Activated naive CD4-positive, alpha-beta T cell treated with anti-CD3 and anti-CD28 coated beads, Interleukin-2, amount 10 ng/mL, durations not matched to agents 7 days and 5 days (primary cell): ENCODE data around the gene SYPL1.

Experiments
- CTCF ChIA-PET: fragments of 350-600 bp; sonication (Branson Sonifier 250); formaldehyde crosslinking; loops from one replicate; lab custom pipeline; 2021; ENCODE audit warnings: antibody characterized with exemption; lab: Charles Lee
- DNase-seq: peaks from one replicate; pipeline ENCODE4 v3.0.0-alpha.2; 2020
- H3K27ac Mint-ChIP-seq: one replicate; pipeline ENCODE4 v1.8.0; 2021; ENCODE audit warnings: mild to moderate bottlenecking, moderate library complexity, mixed read lengths
- H3K27me3 Mint-ChIP-seq: one replicate; pipeline ENCODE4 v1.8.0; 2021; ENCODE audit warnings: mild to moderate bottlenecking, mixed read lengths
- H3K36me3 Mint-ChIP-seq: one replicate; pipeline ENCODE4 v1.8.0; 2021; ENCODE audit warnings: mixed read lengths
- H3K4me1 Mint-ChIP-seq: one replicate; pipeline ENCODE4 v1.8.0; 2021; ENCODE audit warnings: mixed read lengths
- H3K4me3 Mint-ChIP-seq: one replicate; pipeline ENCODE4 v1.8.0; 2021; ENCODE audit warnings: mild to moderate bottlenecking, moderate library complexity, mixed read lengths
- H3K9me3 Mint-ChIP-seq: one replicate; pipeline ENCODE4 v1.8.0; 2021; ENCODE audit warnings: mixed read lengths

Gene SYPL1

GRCh38 chr7:106053109-106053508, 59.0 kb downstream of the SYPL1 start:
- Mint-ChIP-seq H3K36me3 (no peaks in the 10 kb centered on the region), H3K4me3 (no peak overlapping the region), H3K9me3 (no peaks in the 10 kb centered on the region), H3K27me3 (peaks cover 53% of the 10 kb centered on the region), H3K4me1 (peaks cover 14% of the 10 kb centered on the region), H3K27ac (no peak overlapping the region)
- CTCF ChIA-PET = interaction anchor here (3.5 kb wide), 1 partner anchor 101 kb away, joined by 18 read pairs; no protein-coding TSS in a partner anchor
- DNase-seq = peak; percentile 19

GRCh38 chr7:106052681-106053080, 59.4 kb downstream of the SYPL1 start:
- Mint-ChIP-seq H3K9me3 (no peaks in the 10 kb centered on the region), H3K36me3 (no peaks in the 10 kb centered on the region), H3K27ac (no peak overlapping the region), H3K27me3 (peaks cover 55% of the 10 kb centered on the region), H3K4me1 (peaks cover 10% of the 10 kb centered on the region), H3K4me3 (no peak overlapping the region)
- no peak for DNase-seq
- CTCF ChIA-PET = interaction anchor here (1.8 to 3.5 kb wide), 2 partner anchors 102 to 104 kb away, joined by 4 to 18 read pairs; no protein-coding TSS in a partner anchor

GRCh38 chr7:106050746-106051117, 61.4 kb downstream of the SYPL1 start:
- no peaks in the 10 kb centered on the region for H3K4me1 Mint-ChIP-seq
- no peaks in the 10 kb centered on the region for H3K36me3 Mint-ChIP-seq
- no peak overlapping the region for H3K4me3 Mint-ChIP-seq
- DNase-seq = no peak
- H3K27ac Mint-ChIP-seq = no peak overlapping the region
- CTCF ChIA-PET = interaction anchor here (0.8 to 3.5 kb wide), 7 partner anchors 101 to 298 kb away, joined by 3 to 18 read pairs (median 5); no protein-coding TSS in a partner anchor
- H3K9me3 Mint-ChIP-seq = no peaks in the 10 kb centered on the region
- peaks cover 69% of the 10 kb centered on the region for H3K27me3 Mint-ChIP-seq

GRCh38 chr7:106050002-106050745, 61.9 kb downstream of the SYPL1 start:
- H3K27me3 Mint-ChIP-seq = peaks cover 68% of the 10 kb centered on the region
- no peaks in the 10 kb centered on the region for H3K4me1 Mint-ChIP-seq
- CTCF ChIA-PET = interaction anchor here (1.0 to 3.5 kb wide), 5 partner anchors 104 to 298 kb away, joined by 3 to 18 read pairs (median 7); no protein-coding TSS in a partner anchor

GRCh38 chr7:106049139-106049752, 62.9 kb downstream of the SYPL1 start:
- Mint-ChIP-seq H3K4me1 (no peaks in the 10 kb centered on the region), H3K9me3 (no peaks in the 10 kb centered on the region)
- CTCF ChIA-PET = interaction anchor here (1.2 to 3.5 kb wide), 5 partner anchors 105 to 289 kb away, joined by 4 to 18 read pairs (median 7); no protein-coding TSS in a partner anchor

More at GRCh38 chr7:106050002-106050745, 61.9 kb downstream of the SYPL1 start:
- no peaks in the 10 kb centered on the region for H3K36me3 Mint-ChIP-seq
- no peak overlapping the region for H3K27ac Mint-ChIP-seq
- H3K9me3 Mint-ChIP-seq = no peaks in the 10 kb centered on the region
- no peak overlapping the region for H3K4me3 Mint-ChIP-seq
- no peak for DNase-seq

GRCh38 chr7:106048706-106049020, 63.4 kb downstream of the SYPL1 start:
- CTCF ChIA-PET = interaction anchor here (1.2 to 2.0 kb wide), 2 partner anchors 129 to 288 kb away, joined by 4 to 8 read pairs; no protein-coding TSS in a partner anchor
- no peaks in the 10 kb centered on the region for H3K9me3 Mint-ChIP-seq

More at GRCh38 chr7:106049139-106049752, 62.9 kb downstream of the SYPL1 start:
- Mint-ChIP-seq H3K36me3 (no peaks in the 10 kb centered on the region), H3K4me3 (no peak overlapping the region), H3K27ac (no peak overlapping the region), H3K27me3 (peaks cover 68% of the 10 kb centered on the region)
- DNase-seq = no peak

GRCh38 chr7:106047818-106048705, 64.0 kb downstream of the SYPL1 start:
- no peaks in the 10 kb centered on the region for H3K4me1 Mint-ChIP-seq
- H3K36me3 Mint-ChIP-seq = no peaks in the 10 kb centered on the region
- CTCF ChIA-PET = interaction anchor here (1.2 to 2.3 kb wide), 5 partner anchors 10 to 287 kb away, joined by 3 to 8 read pairs (median 5); no protein-coding TSS in a partner anchor
- no peak overlapping the region for H3K27ac Mint-ChIP-seq
- no peak overlapping the region for H3K4me3 Mint-ChIP-seq
- H3K9me3 Mint-ChIP-seq = no peaks in the 10 kb centered on the region
- no peak for DNase-seq
- peaks cover 62% of the 10 kb centered on the region for H3K27me3 Mint-ChIP-seq

More at GRCh38 chr7:106048706-106049020, 63.4 kb downstream of the SYPL1 start:
- Mint-ChIP-seq H3K27me3 (peaks cover 68% of the 10 kb centered on the region), H3K27ac (no peak overlapping the region), H3K4me3 (no peak overlapping the region), H3K4me1 (no peaks in the 10 kb centered on the region), H3K36me3 (no peaks in the 10 kb centered on the region)
- DNase-seq = no peak

GRCh38 chr7:106047184-106047583, 64.9 kb downstream of the SYPL1 start:
- Mint-ChIP-seq H3K9me3 (no peaks in the 10 kb centered on the region), H3K4me1 (peaks cover 8% of the 10 kb centered on the region), H3K36me3 (no peaks in the 10 kb centered on the region), H3K4me3 (no peak overlapping the region), H3K27ac (no peak overlapping the region), H3K27me3 (peaks cover 65% of the 10 kb centered on the region)
- DNase-seq = no peak
- CTCF ChIA-PET = interaction anchor here (0.8 to 2.3 kb wide), 8 partner anchors 9 to 396 kb away, joined by 3 to 7 read pairs (median 4); no protein-coding TSS in a partner anchor

- Mint-ChIP-seq H3K36me3 (no peaks in the 10 kb centered on the region), H3K4me3 (no peak overlapping the region), H3K9me3 (no peaks in the 10 kb centered on the region), H3K4me1 (peaks cover 24% of the 10 kb centered on the region), H3K27ac (no peak overlapping the region), H3K27me3 (peaks cover 63% of the 10 kb centered on the region)
- CTCF ChIA-PET = interaction anchor here (0.9 to 6.5 kb wide), 6 partner anchors 11 to 393 kb away, joined by 4 to 88 read pairs (median 6); no protein-coding TSS in a partner anchor
- DNase-seq = no peak
Measured at GRCh38 chr7:106045586-106045985, 66.5 kb downstream of the SYPL1 start.

- no peak for DNase-seq
- no peaks in the 10 kb centered on the region for H3K36me3 Mint-ChIP-seq
- H3K4me3 Mint-ChIP-seq = no peak overlapping the region
- H3K27ac Mint-ChIP-seq = no peak overlapping the region
- CTCF ChIA-PET = interaction anchor here (0.8 to 6.5 kb wide), 8 partner anchors 11 to 392 kb away, joined by 3 to 88 read pairs (median 5); no protein-coding TSS in a partner anchor
- peaks cover 28% of the 10 kb centered on the region for H3K4me1 Mint-ChIP-seq
- H3K9me3 Mint-ChIP-seq = no peaks in the 10 kb centered on the region
- H3K27me3 Mint-ChIP-seq = peaks cover 63% of the 10 kb centered on the region
Measured at GRCh38 chr7:106045139-106045538, 67.0 kb downstream of the SYPL1 start.

- no peak overlapping the region for H3K4me3 Mint-ChIP-seq
- peaks cover 67% of the 10 kb centered on the region for H3K27me3 Mint-ChIP-seq
- no peak for DNase-seq
- no peaks in the 10 kb centered on the region for H3K9me3 Mint-ChIP-seq
- peaks cover 33% of the 10 kb centered on the region for H3K4me1 Mint-ChIP-seq
- CTCF ChIA-PET = interaction anchor here (0.6 to 6.5 kb wide), 32 partner anchors 12 to 450 kb away, joined by 3 to 88 read pairs (median 4); partner anchors contain the start of gene ATXN7L1
- H3K27ac Mint-ChIP-seq = peak overlapping the region; percentile 64
- H3K36me3 Mint-ChIP-seq = no peaks in the 10 kb centered on the region
Measured at GRCh38 chr7:106042196-106042611, 69.9 kb downstream of the SYPL1 start.

GRCh38 chr7:106041140-106041717, 70.9 kb downstream of the SYPL1 start:
- H3K27me3 Mint-ChIP-seq = peaks cover 57% of the 10 kb centered on the region
- no peaks in the 10 kb centered on the region for H3K9me3 Mint-ChIP-seq
- CTCF ChIA-PET = interaction anchor here (0.8 to 6.5 kb wide), 18 partner anchors 11 to 398 kb away, joined by 3 to 88 read pairs (median 4); no protein-coding TSS in a partner anchor
- peaks cover 33% of the 10 kb centered on the region for H3K4me1 Mint-ChIP-seq
- DNase-seq = peak; percentile 46
- H3K27ac Mint-ChIP-seq = no peak overlapping the region
- no peaks in the 10 kb centered on the region for H3K36me3 Mint-ChIP-seq
- H3K4me3 Mint-ChIP-seq = no peak overlapping the region
